HEK293 (cell line): Measurements from ENCODE around the gene DNAJB6.

Source experiments
- CTCF ChIP-seq: fragments of 450-650 bp; formaldehyde crosslinking; IDR thresholded peaks from 2 replicates; pipeline ENCODE4 v1.5.1; 2016; ENCODE audit warnings: missing biosample characterization, missing genetic modification characterization
- PATZ1 ChIP-seq: fragments of 450-650 bp; formaldehyde crosslinking; IDR thresholded peaks from 2 replicates; pipeline ENCODE4 v1.5.1; 2016; ENCODE audit warnings: missing biosample characterization, missing genetic modification characterization
- ZBTB8A ChIP-seq: fragments of 450-650 bp; formaldehyde crosslinking; IDR thresholded peaks from 2 replicates; pipeline ENCODE4 v1.5.1; 2016; ENCODE audit warnings: missing biosample characterization, missing genetic modification characterization
- ZNF239 ChIP-seq: fragments of 450-650 bp; formaldehyde crosslinking; IDR thresholded peaks from 2 replicates; pipeline ENCODE4 v1.5.1; 2016; ENCODE audit warnings: missing biosample characterization, missing genetic modification characterization
- ZNF426 ChIP-seq: fragments of 450-650 bp; formaldehyde crosslinking; IDR thresholded peaks from 2 replicates; pipeline ENCODE4 v1.5.1; 2017; ENCODE audit warnings: missing biosample characterization, missing genetic modification characterization, mild to moderate bottlenecking, inconsistent platforms, moderate library complexity
- ZNF76 ChIP-seq: fragments of 450-650 bp; formaldehyde crosslinking; IDR thresholded peaks from 2 replicates; pipeline ENCODE4; 2016; ENCODE audit warnings: low read depth, missing biosample characterization, missing genetic modification characterization, borderline replicate concordance

GRCh38 chr7:157362729-157363128 lies 25.9 kb downstream of the DNAJB6 start:
- no peak for TF ChIP-seq CTCF
- no peak for TF ChIP-seq PATZ1 (tag by site-specific recombination)
- TF ChIP-seq ZBTB8A, result no peak
- TF ChIP-seq ZNF426, result no peak
- no peak for TF ChIP-seq ZNF239 (tag by site-specific recombination)
- TF ChIP-seq ZNF76 (tag by site-specific recombination), result no peak
